NCI-H446 treated with DMSO at 0.1 percent for 48 hours (cell line): Measurements from ENCODE around the gene TAL1.

Experiments
- DNase-seq: peaks from one replicate; lab custom pipeline; 2025; lab: John Stamatoyannopoulos, UW

The TAL1 gene

GRCh38 chr1:47174656-47175020 lies 57.4 kb downstream of the TAL1 start:
- no peak for DNase-seq

- DNase-seq = no peak
These were observed 59.2 kb downstream of the TAL1 start for GRCh38 chr1:47172782-47173181.
